GM12878 (cell line): ENCODE results near the gene ALX4. TPM values are rescaled to one million over a fixed set of nuclear protein-coding genes. Genes with fewer than 3 reads are reported as not detected.

Source experiments
- ATAC-seq: fragments of 200-7000 bp; cut with Tn5 transposase; 3 replicates; pipeline ENCODE4 v1.9.1; 2020; ENCODE audit warnings: mild to moderate bottlenecking, moderate library complexity
- BruUV-seq: library from RNA; stranded (reverse); fragments of 400-500 nt; replicated peaks from 2 replicates; lab custom pipeline; 2021; lab: Mats Ljungman, UMichigan
- CTCF ChIA-PET: fragments of 300-600 bp; sonication (Branson Sonifier 250); formaldehyde crosslinking; extraction: SDS; loops from one replicate; lab custom pipeline; 2021; ENCODE audit warnings: inconsistent platforms; lab: Yijun Ruan, JAX
- POLR2A ChIA-PET: fragments of 350-600 bp; formaldehyde crosslinking; extraction: SDS; loops from one replicate; lab custom pipeline; 2021; ENCODE audit warnings: inconsistent platforms; lab: Charles Lee
- RAD21 ChIA-PET: fragments of 300-600 bp; sonication (Branson Sonifier 250); formaldehyde crosslinking; loops from one replicate; lab custom pipeline; 2023; ENCODE audit warnings: antibody characterized with exemption; ENCODE audit not compliant: unreplicated experiment; lab: Charles Lee
- SMC1A ChIA-PET: fragments of 300-600 bp; sonication (Branson Sonifier 250); formaldehyde crosslinking; loops from one replicate; lab custom pipeline; 2023; ENCODE audit not compliant: unreplicated experiment, uncharacterized antibody; lab: Charles Lee
- DNase-seq: peaks from one replicate; pipeline ENCODE4 v3.0.0-alpha.2; 2011; ENCODE audit warnings: low read depth, low spot score
- FAIRE-seq: peaks from 3 replicates; lab custom pipeline; 2011; peaks lifted over from hg19 to GRCh38; lab: Jason Lieb, UNC
- H2AFZ ChIP-seq: 2 replicates; pipeline ENCODE4 v1.6.0; 2011; ENCODE audit warnings: low read depth, low read length, control low read depth; ENCODE audit not compliant: control insufficient read depth
- H3K27ac ChIP-seq: 2 replicates; pipeline ENCODE4 v1.5.1; 2011; ENCODE audit warnings: control low read depth; ENCODE audit not compliant: control insufficient read depth, insufficient read depth
- H3K27me3 ChIP-seq, 2 experiments: replicated peaks in 1 of 2; 2 replicates each; pipeline versions ENCODE4 v1.6.0 to v1.6.1; 2011; ENCODE audit warnings: low read length in 1 of 2; ENCODE audit not compliant: control insufficient read depth in 2 of 2, insufficient read depth in 2 of 2
- H3K36me3 ChIP-seq, 2 experiments: 2 replicates each; pipeline ENCODE4 v1.5.1; 2011; ENCODE audit warnings: low read length in 1 of 2; ENCODE audit not compliant: control insufficient read depth in 2 of 2, insufficient read depth in 2 of 2
- H3K4me1 ChIP-seq: 2 replicates; pipeline ENCODE4 v1.6.1; 2011; ENCODE audit warnings: mild to moderate bottlenecking, low read length, moderate library complexity, mixed read lengths; ENCODE audit not compliant: control insufficient read depth, insufficient read depth
- H3K4me2 ChIP-seq: 2 replicates; pipeline ENCODE4 v1.6.0; 2011; ENCODE audit warnings: control low read depth; ENCODE audit not compliant: control insufficient read depth, insufficient read depth
- H3K4me3 ChIP-seq: fragments of 200-600 bp; sonication (generic); 2 replicates; pipeline ENCODE4 v1.5.1; 2016
- H3K79me2 ChIP-seq: 2 replicates; pipeline ENCODE4 v1.6.0; 2011; ENCODE audit warnings: low read length; ENCODE audit not compliant: control insufficient read depth, insufficient read depth
- H3K9ac ChIP-seq: 2 replicates; pipeline ENCODE4 v1.8.0; 2011; ENCODE audit warnings: low read length, control low read depth, mixed read lengths; ENCODE audit not compliant: control insufficient read depth, insufficient read depth
- H3K9me3 ChIP-seq: replicated peaks from 3 replicates; pipeline ENCODE4 v1.5.1; 2011; ENCODE audit warnings: mild to moderate bottlenecking, low read length; ENCODE audit not compliant: control insufficient read depth, insufficient read depth
- H4K20me1 ChIP-seq: 2 replicates; pipeline ENCODE4 v1.6.0; 2011; ENCODE audit not compliant: control insufficient read depth, insufficient read depth
- ZNF217 ChIP-seq: fragments of 450-650 bp; IDR thresholded peaks from 2 replicates; pipeline ENCODE4 v1.6.1; 2017; ENCODE audit warnings: antibody characterized with exemption, mild to moderate bottlenecking
- ZNF622 ChIP-seq: fragments of 450-650 bp; IDR thresholded peaks from 2 replicates; pipeline ENCODE4 v1.6.1; 2017; ENCODE audit warnings: mild to moderate bottlenecking, inconsistent platforms
- WGBS: methylation state at CpG from one replicate; pipeline ENCODE4 v1.1.6; 2016; ENCODE audit warnings: low lambda C conversion rate; ENCODE audit not compliant: insufficient replicate concordance, insufficient coverage; ENCODE audit errors: missing lambda C conversion rate; 5-methylcytosine and 5-hydroxymethylcytosine counted together
- in situ Hi-C: fragments of 300-500 bp; cut with MboI; formaldehyde crosslinking; loops from 9 replicates; pipeline ENCODE4 v1.14.3; 2018; ENCODE audit warnings: mixed read lengths
- intact Hi-C: fragments of 100-400 bp; cut with micrococcal nuclease; formaldehyde crosslinking; loops from one replicate; pipeline ENCODE4 v1.14.2; 2022; ENCODE audit not compliant: unreplicated experiment
- polyA plus RNA-seq, 11 experiments: library from polyadenylated mRNA; depleted of rRNA in 4 of 11; unstranded in 6 of 11; stranded (reverse) in 5 of 11; fragments of >200 nt; fragmentation: Nextera tagmentation in 4 of 11; fragmentation: Illumina TruSeq in 1 of 11; extraction: Ambion mirVana in 4 of 11; extraction: Trizol in 1 of 11; gene quantifications; 1 replicate in 1 of 11; 2 replicates in 10 of 11; pipeline versions ENCODE4 v1.2.1 to v1.2.3, GENCODE V29; 2011 to 2016; ENCODE audit warnings: inconsistent platforms in 2 of 11, missing spikeins in 2 of 11, low read depth in 1 of 11
- total RNA-seq, 4 experiments: library from RNA; depleted of rRNA in 3 of 4; stranded (reverse); fragments of >200 nt in 3 of 4; fragmentation: Illumina TruSeq in 1 of 4; extraction: Trizol in 1 of 4; gene quantifications; 2 replicates each; pipeline versions ENCODE4 v1.2.1 to v1.2.3, GENCODE V29; 2013 to 2021

Gene ALX4
- total and polyA plus RNA-seq, 10 of the 15 experiments (the other 5 are each of a cell fraction or from before 2014, with no cell fraction given) = not detected

- SMC1A ChIA-PET = interaction anchor here (1.7 kb wide), 1 partner anchor 49 kb away, joined by 4 read pairs; no protein-coding TSS in a partner anchor
- H3K9ac ChIP-seq = no peak overlapping the region
- peaks cover 0 to 6% of the 10 kb centered on the region in 2 experiments; a peak in 1 of 4 replicates for H3K36me3 ChIP-seq
- H3K4me2 ChIP-seq = no peak overlapping the region
- H4K20me1 ChIP-seq = no peaks in the 10 kb centered on the region
- BruUV-seq = no TSS peak
- POLR2A ChIA-PET = no interaction called here
- TF ChIP-seq ZNF622 (no peak), ZNF217 (no peak)
- TF ChIP-seq, all 136 proteins: peak for 0
- no peak overlapping the region for H3K4me3 ChIP-seq
- no peak for DNase-seq
- RAD21 ChIA-PET = no interaction called here
- no peaks in the 10 kb centered on the region for H3K27me3 ChIP-seq
- no peak for ATAC-seq
- 95% methylated on average over 6 of the region's 6 CpGs for WGBS
- intact Hi-C loops (no loop called here), in situ Hi-C loops (no loop called here)
- H2AFZ ChIP-seq = no peak overlapping the region
- no peaks in the 10 kb centered on the region for H3K79me2 ChIP-seq
- H3K9me3 ChIP-seq = no peaks in the 10 kb centered on the region
- no peak overlapping the region for H3K27ac ChIP-seq
- CTCF ChIA-PET = no interaction called here
- H3K4me1 ChIP-seq = no peaks in the 10 kb centered on the region
- no peak for FAIRE-seq
These were observed 97.8 kb downstream of the ALX4 start for GRCh38 chr11:44212128-44212527.

Other genes starting within 250 kb of the ALX4 start
- 18.7 and 22.8 TPM in 2 replicates for gene ACCS, start 243.9 kb downstream of the ALX4 start, total RNA-seq (2014; rRNA removed)
- 13.6 and 14.4 TPM in 2 replicates for gene ACCS, start 243.9 kb downstream of the ALX4 start, total RNA-seq (2014; rRNA removed; fragmentation: Illumina TruSeq; extraction: Trizol)
- gene ACCS, start 243.9 kb downstream of the ALX4 start, total RNA-seq (2021) = 25.2 and 25.4 TPM in 2 replicates
- 25.5 and 29.8 TPM in 2 replicates for gene ACCS, start 243.9 kb downstream of the ALX4 start, polyA plus RNA-seq (2011; rRNA removed)
- 16.9 and 17.5 TPM in 2 replicates for gene ACCS, start 243.9 kb downstream of the ALX4 start, polyA plus RNA-seq (2014; fragmentation: Illumina TruSeq; extraction: Trizol)
- gene ACCS, start 243.9 kb downstream of the ALX4 start, polyA plus RNA-seq (2014; fragmentation: Nextera tagmentation; extraction: Ambion mirVana) = 1 to 10 TPM; 4.8 to 5.4 TPM
- 32.6 and 35.9 TPM in 2 replicates for gene ACCS, start 243.9 kb downstream of the ALX4 start, polyA plus RNA-seq (2014; rRNA removed)
- gene ACCS, start 243.9 kb downstream of the ALX4 start, polyA plus RNA-seq (2016; fragmentation: Nextera tagmentation; extraction: Ambion mirVana) = 10 to 100 TPM; 14.3 to 16.5 TPM
- gene EXT2, start 214.5 kb downstream of the ALX4 start, total RNA-seq (2014; rRNA removed) = 19.0 and 23.8 TPM in 2 replicates
- gene EXT2, start 214.5 kb downstream of the ALX4 start, total RNA-seq (2014; rRNA removed; fragmentation: Illumina TruSeq; extraction: Trizol) = 12.6 and 16.1 TPM in 2 replicates
- gene EXT2, start 214.5 kb downstream of the ALX4 start, total RNA-seq (2021) = 17.1 and 20.5 TPM in 2 replicates
- 26.7 and 31.4 TPM in 2 replicates for gene EXT2, start 214.5 kb downstream of the ALX4 start, polyA plus RNA-seq (2011; rRNA removed)
- 12.8 and 18.0 TPM in 2 replicates for gene EXT2, start 214.5 kb downstream of the ALX4 start, polyA plus RNA-seq (2014; fragmentation: Illumina TruSeq; extraction: Trizol)
- gene EXT2, start 214.5 kb downstream of the ALX4 start, polyA plus RNA-seq (2014; fragmentation: Nextera tagmentation; extraction: Ambion mirVana) = 1 to 10 TPM; 3.8 to 6.6 TPM
- 15.5 and 17.0 TPM in 2 replicates for gene EXT2, start 214.5 kb downstream of the ALX4 start, polyA plus RNA-seq (2014; rRNA removed)
- 10 to 100 TPM; 18.7 to 22.8 TPM for gene EXT2, start 214.5 kb downstream of the ALX4 start, polyA plus RNA-seq (2016; fragmentation: Nextera tagmentation; extraction: Ambion mirVana)